ENCODE results near the gene STAMBPL1.

GRCh38 chr10:88954458-88955083 lies 74.5 kb downstream of the STAMBPL1 start:
- no peak for TF ChIP-seq CTCF (IDR thresholded peaks at IDR 0.05)
- no peak for TF ChIP-seq POLR2AphosphoS5 (IDR thresholded peaks at IDR 0.05; ENCODE audit: insufficient read depth in 1 of 2, low read depth in 1 of 2)

Measured in vagina (tissue), 2 donors.